Heart left ventricle (tissue), 13 donors: ENCODE data around the gene ALK.

Experiments used
- POLR2A ChIP-seq, 2 donors: fragments of 450-650 bp; IDR thresholded peaks; one replicate each; pipeline ENCODE4 v1.6.1; 2017; ENCODE audit warnings: antibody characterized with exemption in 2 of 2, mild to moderate bottlenecking in 2 of 2, moderate library complexity in 2 of 2
- TF ChIP-seq, protein P1 (sequence below), 12 donors: fragments of 200-600 bp; sonication (generic) in 4 of 12; IDR thresholded peaks; one replicate each; pipeline versions ENCODE4 v1.5.0 to v1.8.0; 2018 to 2022; ENCODE audit warnings: antibody characterized with exemption in 12 of 12, mild to moderate bottlenecking in 5 of 12
- donor health status: ischemic (EF 13 %, LVEDD 7.1; RV severe dilation, severe dysfunction).
- donor health status: DM: no; HTN: yes; CAD: no.
- donor health status: DM: no; HTN: no; CAD: no.
- donor health status: ischemic (EF 25% LVEDD 6.9; RV normal size, moderate dysfunction).
- donor health status: ischemic (EF 25% LVEDD 5.7; RV mildly dilated, moderate dysfunction).
- donor health status: ischemic (EF 35%, LVEDD 5.7; RV mildly dilated, moderate dysfunction).
- donor health status: nonischemic (EF 11% LVEDD 7.7; RV severe dilation, severe dysfunction).
- donor health status: DM: yes; HTN: yes; CAD: no.
- donor health status: PGD.
- donor health status: ischemic (EF 29% LVEDD 5.4; RV normal size, mild dysfunction).
- donor health status: nonischemic (EF 23%, LVEDD 6.1; RV moderate dilation, normal function).

DNA sequence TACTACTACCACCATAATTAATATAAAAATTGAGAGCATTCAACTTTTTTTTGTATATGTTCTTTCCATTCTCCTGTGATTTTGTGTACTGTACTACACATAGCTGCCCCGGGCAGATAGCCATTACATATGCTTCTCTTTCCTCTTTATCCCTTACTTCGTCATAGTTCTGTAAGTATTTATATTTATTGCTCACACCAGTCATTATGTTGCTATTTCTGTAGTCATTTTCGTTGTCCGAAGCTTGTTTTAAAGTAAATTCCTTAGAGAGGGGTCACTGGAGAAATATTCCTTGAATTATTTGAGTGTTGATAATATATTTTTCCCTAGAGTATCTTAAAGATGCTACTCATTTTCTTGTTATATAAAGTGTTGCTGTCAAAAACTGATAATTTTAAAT, 662.2 kb downstream of the ALK start:
- TF ChIP-seq, protein P1, sequence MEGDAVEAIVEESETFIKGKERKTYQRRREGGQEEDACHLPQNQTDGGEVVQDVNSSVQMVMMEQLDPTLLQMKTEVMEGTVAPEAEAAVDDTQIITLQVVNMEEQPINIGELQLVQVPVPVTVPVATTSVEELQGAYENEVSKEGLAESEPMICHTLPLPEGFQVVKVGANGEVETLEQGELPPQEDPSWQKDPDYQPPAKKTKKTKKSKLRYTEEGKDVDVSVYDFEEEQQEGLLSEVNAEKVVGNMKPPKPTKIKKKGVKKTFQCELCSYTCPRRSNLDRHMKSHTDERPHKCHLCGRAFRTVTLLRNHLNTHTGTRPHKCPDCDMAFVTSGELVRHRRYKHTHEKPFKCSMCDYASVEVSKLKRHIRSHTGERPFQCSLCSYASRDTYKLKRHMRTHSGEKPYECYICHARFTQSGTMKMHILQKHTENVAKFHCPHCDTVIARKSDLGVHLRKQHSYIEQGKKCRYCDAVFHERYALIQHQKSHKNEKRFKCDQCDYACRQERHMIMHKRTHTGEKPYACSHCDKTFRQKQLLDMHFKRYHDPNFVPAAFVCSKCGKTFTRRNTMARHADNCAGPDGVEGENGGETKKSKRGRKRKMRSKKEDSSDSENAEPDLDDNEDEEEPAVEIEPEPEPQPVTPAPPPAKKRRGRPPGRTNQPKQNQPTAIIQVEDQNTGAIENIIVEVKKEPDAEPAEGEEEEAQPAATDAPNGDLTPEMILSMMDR (IDR thresholded peaks at IDR 0.05), result no peak
- no peak for TF ChIP-seq POLR2A (IDR thresholded peaks at IDR 0.05)
